HepG2 (cell line): ENCODE measurements around the gene HPS6. TPM values are rescaled to one million over a fixed set of nuclear protein-coding genes. Genes with fewer than 3 reads are reported as not detected.

Experiments used
- CREB1 ChIP-seq, 2 experiments: fragments of 450-650 bp in 1 of 2; IDR thresholded peaks; 2 replicates each; pipeline ENCODE4 v1.6.1; 2016 to 2017; ENCODE audit warnings: control low read depth in 1 of 2, mild to moderate bottlenecking in 1 of 2, missing compliant biosample characterization in 1 of 2, missing genetic modification characterization in 1 of 2
- CREM ChIP-seq, 2 experiments: sonication (generic) in 1 of 2; formaldehyde crosslinking in 1 of 2; IDR thresholded peaks; 2 replicates each; pipeline versions ENCODE4 v1.4.0 to v1.6.1; 2016 to 2020; ENCODE audit warnings: antibody characterized with exemption in 1 of 2, mild to moderate bottlenecking in 1 of 2, missing genetic modification reagents in 1 of 2
- DPF2 ChIP-seq: sonication (generic); formaldehyde crosslinking; IDR thresholded peaks from 2 replicates; pipeline ENCODE4 v1.4.0; 2020; ENCODE audit warnings: mild to moderate bottlenecking, low read depth, missing genetic modification reagents, borderline replicate concordance
- DZIP1 ChIP-seq: sonication (generic); formaldehyde crosslinking; IDR thresholded peaks from 2 replicates; pipeline ENCODE4 v1.5.0; 2020; ENCODE audit warnings: mild to moderate bottlenecking, missing genetic modification reagents
- ETV5 ChIP-seq: IDR thresholded peaks from 2 replicates; pipeline ENCODE4 v1.6.1; 2018; ENCODE audit warnings: missing biosample characterization, missing genetic modification reagents, inconsistent platforms, borderline replicate concordance
- GTF3A ChIP-seq: sonication (generic); formaldehyde crosslinking; conservative IDR thresholded peaks from 2 replicates; pipeline ENCODE4 v1.4.0; 2020; ENCODE audit warnings: mild to moderate bottlenecking, missing genetic modification reagents
- JUNB ChIP-seq: sonication (generic); formaldehyde crosslinking; IDR thresholded peaks from 2 replicates; pipeline ENCODE4 v1.8.0; 2022; ENCODE audit warnings: missing genetic modification reagents, mild to moderate bottlenecking, borderline replicate concordance
- KLF12 ChIP-seq: sonication (generic); formaldehyde crosslinking; IDR thresholded peaks from 2 replicates; pipeline ENCODE4 v1.4.0; 2020; ENCODE audit warnings: missing genetic modification reagents, borderline replicate concordance
- KMT2A ChIP-seq: sonication (generic); formaldehyde crosslinking; IDR thresholded peaks from 2 replicates; pipeline ENCODE4 v1.4.0; 2020; ENCODE audit warnings: missing genetic modification reagents
- MIER2 ChIP-seq: IDR thresholded peaks from 2 replicates; pipeline ENCODE4 v1.6.1; 2016; ENCODE audit warnings: missing biosample characterization, missing genetic modification reagents
- MLXIP ChIP-seq: sonication (generic); formaldehyde crosslinking; IDR thresholded peaks from 2 replicates; pipeline ENCODE4 v1.9.0; 2021; ENCODE audit warnings: missing genetic modification reagents, borderline replicate concordance
- SAP130 ChIP-seq: IDR thresholded peaks from 2 replicates; pipeline ENCODE4 v1.6.1; 2016; ENCODE audit warnings: low read depth
- SP4 ChIP-seq: sonication (generic); formaldehyde crosslinking; IDR thresholded peaks from 2 replicates; pipeline ENCODE4 v1.8.1; 2023; ENCODE audit warnings: mild to moderate bottlenecking, missing genetic modification reagents
- THAP8 ChIP-seq: sonication (generic); formaldehyde crosslinking; IDR thresholded peaks from 2 replicates; pipeline ENCODE4 v1.5.1; 2020; ENCODE audit warnings: missing genetic modification reagents, mild to moderate bottlenecking, borderline replicate concordance
- YEATS2 ChIP-seq: sonication (generic); formaldehyde crosslinking; IDR thresholded peaks from 2 replicates; pipeline ENCODE4 v1.4.0; 2020; ENCODE audit warnings: missing genetic modification reagents, borderline replicate concordance
- YEATS4 ChIP-seq: sonication (generic); formaldehyde crosslinking; IDR thresholded peaks from 2 replicates; pipeline ENCODE4 v1.4.0; 2020; ENCODE audit warnings: missing genetic modification reagents, borderline replicate concordance
- ZBTB20 ChIP-seq: sonication (generic); formaldehyde crosslinking; IDR thresholded peaks from 2 replicates; pipeline ENCODE4 v1.8.1; 2023; ENCODE audit warnings: missing genetic modification reagents, low read depth, mild to moderate bottlenecking, borderline replicate concordance
- ZMYM2 ChIP-seq: sonication (generic); formaldehyde crosslinking; IDR thresholded peaks from 2 replicates; pipeline ENCODE4 v1.8.0; 2022; ENCODE audit warnings: mild to moderate bottlenecking, missing genetic modification reagents
- ZNF143 ChIP-seq: sonication (generic); formaldehyde crosslinking; IDR thresholded peaks from 2 replicates; pipeline ENCODE4 v1.4.0; 2020; ENCODE audit warnings: missing genetic modification reagents
- ZNF264 ChIP-seq: sonication (generic); formaldehyde crosslinking; IDR thresholded peaks from 2 replicates; pipeline ENCODE4 v1.4.0; 2020; ENCODE audit warnings: missing genetic modification reagents
- ZNF317 ChIP-seq: sonication (generic); formaldehyde crosslinking; IDR thresholded peaks from 2 replicates; pipeline ENCODE4 v1.5.0; 2020; ENCODE audit warnings: mild to moderate bottlenecking, missing genetic modification reagents
- ZNF883 ChIP-seq: sonication (generic); formaldehyde crosslinking; IDR thresholded peaks from 2 replicates; pipeline ENCODE4 v1.5.1; 2020; ENCODE audit warnings: mild to moderate bottlenecking, missing genetic modification reagents; ENCODE audit errors: not compliant biosample characterization
- polyA plus RNA-seq, 8 experiments: library from polyadenylated mRNA; depleted of rRNA in 3 of 8; stranded (reverse) in 7 of 8; unstranded in 1 of 8; fragments of >200 nt; fragmentation: Illumina TruSeq in 4 of 8; extraction: Trizol in 4 of 8; gene quantifications; 2 replicates each; pipeline versions ENCODE4 v1.2.1 to v1.2.3, GENCODE V29; 2011 to 2016; ENCODE audit warnings: low read depth in 4 of 8, missing spikeins in 1 of 8, mixed read lengths in 1 of 8; ENCODE audit not compliant: insufficient read depth in 1 of 8
- total RNA-seq, 5 experiments: library from RNA; depleted of rRNA; stranded (reverse); fragments of >200 nt; fragmentation: Illumina TruSeq; extraction: Trizol; gene quantifications; 2 replicates each; pipeline ENCODE4 v1.2.3, GENCODE V29; 2016; ENCODE audit warnings: low read depth in 1 of 5

The HPS6 gene
- total and polyA plus RNA-seq, 2 of the 13 experiments (the other 11 are each of a cell fraction or from before 2014, with no cell fraction given), result 2.9 to 14.9 TPM

GRCh38 chr10:102055647-102056419 lies 9.3 kb upstream of the HPS6 start, which contains the start of gene ARMH3 (continued):
- TF ChIP-seq ZNF317 (CRISPR knock-in tag) (no peak), CREM (IDR thresholded peaks at IDR 0.05) (peak; percentile 91), CREM (CRISPR knock-in tag; IDR thresholded peaks at IDR 0.05) (no peak), JUNB (CRISPR knock-in tag) (no peak), KMT2A (peak; percentile 73), ZNF143 (CRISPR knock-in tag) (peak; percentile 98), SAP130 (CRISPR knock-in tag) (peak; percentile 90), MLXIP (CRISPR knock-in tag) (no peak), DZIP1 (CRISPR knock-in tag) (no peak), SP4 (peak; percentile 90), ZMYM2 (CRISPR knock-in tag) (no peak), GTF3A (peak; percentile 72; the same call in 1 of the 2 replicates), THAP8 (CRISPR knock-in tag) (peak; percentile 73; the same call in 1 of the 2 replicates), DPF2 (no peak), YEATS2 (peak; percentile 66; the same call in 1 of the 2 replicates), MIER2 (no peak), ETV5 (peak; percentile 80), CREB1 (IDR thresholded peaks at IDR 0.05) (peak; percentile 63), CREB1 (CRISPR knock-in tag; IDR thresholded peaks at IDR 0.05) (peak; percentile 84), ZNF264 (peak; percentile 73), KLF12 (CRISPR knock-in tag) (peak; percentile 90), ZNF883 (peak; percentile 79), YEATS4 (peak; percentile 81), ZBTB20 (CRISPR knock-in tag) (0 out of 2 replicates have a peak, but pooled peaks have one; percentile 21)
